GM20000 (cell line): Measurements from ENCODE around the gene FBXO38.

Experiments
- DNase-seq: peaks from one replicate; pipeline ENCODE4 v3.0.0; 2012; ENCODE audit warnings: low spot score
- CTCF ChIP-seq: IDR thresholded peaks from 2 replicates; pipeline ENCODE4 v1.5.1; 2012; ENCODE audit warnings: mild to moderate bottlenecking, control low read depth; ENCODE audit errors: extremely low read depth, missing control alignments

Gene FBXO38

DNA sequence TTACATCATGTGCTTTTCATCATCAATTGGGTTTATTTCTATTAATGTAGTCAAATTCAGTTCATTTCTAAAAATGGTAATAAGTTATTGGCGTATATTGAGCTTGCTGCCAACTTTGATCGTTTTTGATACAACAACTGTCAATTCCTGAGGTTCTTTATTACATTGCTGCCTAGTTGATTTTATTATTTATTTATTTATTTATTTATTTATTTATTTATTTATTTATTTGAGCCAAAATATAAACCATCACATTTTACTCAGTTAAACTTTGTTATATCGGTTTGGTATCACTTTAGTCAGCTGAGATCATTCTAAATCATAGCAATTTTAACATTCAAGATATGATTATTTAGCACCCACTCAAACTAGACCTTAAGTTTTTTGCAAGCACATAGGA, 100.0 kb downstream of the FBXO38 start:
- no peak for DNase-seq
- TF ChIP-seq CTCF = no peak

GRCh38 chr5:148484651-148485050, 100.9 kb downstream of the FBXO38 start:
- no peak for TF ChIP-seq CTCF
- DNase-seq = no peak

GRCh38 chr5:148486456-148486855, 102.7 kb downstream of the FBXO38 start:
- TF ChIP-seq CTCF = no peak
- DNase-seq = no peak

DNA sequence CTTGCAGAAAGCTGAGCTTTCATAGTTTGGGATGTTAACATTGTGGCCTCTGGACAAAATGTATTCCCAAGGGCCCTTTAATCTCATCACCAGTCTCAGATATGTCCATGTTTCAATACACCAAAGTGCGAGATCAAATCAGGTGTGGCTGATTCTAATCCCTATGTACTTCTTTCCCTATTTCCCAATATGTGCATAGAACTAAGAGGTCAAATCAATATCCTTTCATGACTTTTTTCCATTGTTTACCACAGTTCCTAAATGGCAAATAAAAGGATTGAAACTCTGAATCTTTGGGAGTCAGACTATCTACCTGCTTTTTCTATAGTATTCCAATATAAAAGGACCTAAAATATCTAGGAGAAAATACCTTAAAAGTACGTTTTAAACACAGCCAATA, 105.0 kb downstream of the FBXO38 start:
- no peak for DNase-seq
- TF ChIP-seq CTCF = no peak

GRCh38 chr5:148491015-148491792, 107.4 kb downstream of the FBXO38 start:
- TF ChIP-seq CTCF = no peak
- DNase-seq = no peak

DNA sequence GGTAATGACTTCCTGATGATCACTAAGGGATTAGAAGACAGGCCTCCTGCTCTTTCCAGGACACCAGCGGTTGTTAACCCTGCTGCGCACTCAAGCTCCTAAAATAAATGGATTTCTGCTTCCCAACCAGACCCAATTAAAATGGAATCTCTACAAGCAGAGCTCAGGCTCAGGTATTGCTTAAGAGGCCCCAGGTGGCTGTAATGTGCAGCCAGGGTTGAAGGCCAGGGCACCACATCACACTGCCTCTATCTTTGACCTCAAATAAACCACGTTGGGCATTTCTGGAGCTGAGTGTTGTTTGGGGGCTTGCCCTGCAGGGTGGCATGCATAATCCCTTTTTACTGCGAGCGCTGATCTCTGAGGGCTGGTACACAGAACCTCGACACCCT, 108.0 kb downstream of the FBXO38 start:
- DNase-seq = no peak
- TF ChIP-seq CTCF = no peak

- DNase-seq = no peak
- no peak for TF ChIP-seq CTCF
Observed at GRCh38 chr5:148492351-148492750, 108.6 kb downstream of the FBXO38 start.
